Left hindlimb (tissue), 1 donor: ENCODE results near the gene DNER.
"Not testable (repeated sequence)": the region's sequence is repeated elsewhere in the genome, so short reads cannot be mapped to it uniquely, and the experiment has no call there.

Source experiments
- DNase-seq: peaks from one replicate; pipeline ENCODE4 v3.0.0-alpha.2; 2018

Gene DNER

DNA sequence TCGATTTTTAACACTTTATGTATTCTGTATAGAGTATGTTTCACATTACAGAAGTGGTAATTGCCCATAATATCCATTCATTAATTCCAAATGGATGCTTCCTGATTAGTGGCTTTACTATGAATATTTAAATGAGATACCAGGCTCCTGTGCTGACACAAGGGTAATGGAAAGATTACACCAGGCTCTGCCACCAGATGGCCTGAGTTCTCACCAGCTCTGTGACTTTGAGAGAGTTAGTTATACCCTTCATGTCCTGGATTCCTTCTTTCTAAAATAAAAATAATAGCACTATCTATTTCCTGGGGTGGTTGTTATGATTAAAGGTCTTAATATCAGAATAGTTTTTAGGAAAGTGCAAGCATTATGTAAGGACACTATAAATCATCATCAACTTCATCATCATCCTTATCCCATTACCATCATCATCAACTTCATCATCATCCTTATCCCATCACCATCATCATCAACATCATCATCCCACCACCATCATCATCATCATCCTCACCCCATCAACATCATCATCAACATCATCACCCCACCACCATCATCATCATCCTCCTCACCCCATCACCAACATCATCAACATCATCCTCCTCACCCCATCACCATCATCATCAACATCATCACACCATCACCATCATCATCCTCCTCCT lies 151.8 kb downstream of the DNER start:
- DNase-seq = no peak

DNA sequence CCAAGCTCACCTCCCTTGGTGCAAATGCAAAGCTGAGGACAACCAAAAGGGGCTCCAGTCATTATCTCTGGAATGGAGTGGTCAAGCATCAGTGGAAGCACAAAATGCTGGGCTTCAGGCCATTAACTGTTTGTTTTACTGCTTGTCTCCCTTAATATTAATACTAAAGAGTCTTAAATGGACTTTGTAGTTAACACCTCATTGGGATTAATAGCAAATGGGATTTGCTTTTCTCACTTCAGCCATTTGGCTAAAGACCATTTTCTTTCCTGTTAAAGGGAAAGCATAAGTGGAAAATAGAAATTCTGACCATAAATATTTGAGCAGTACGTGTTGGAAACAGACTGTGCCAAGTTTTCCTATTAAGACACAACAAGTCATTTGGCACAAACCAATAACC lies 154.4 kb downstream of the DNER start:
- DNase-seq = no peak

DNA sequence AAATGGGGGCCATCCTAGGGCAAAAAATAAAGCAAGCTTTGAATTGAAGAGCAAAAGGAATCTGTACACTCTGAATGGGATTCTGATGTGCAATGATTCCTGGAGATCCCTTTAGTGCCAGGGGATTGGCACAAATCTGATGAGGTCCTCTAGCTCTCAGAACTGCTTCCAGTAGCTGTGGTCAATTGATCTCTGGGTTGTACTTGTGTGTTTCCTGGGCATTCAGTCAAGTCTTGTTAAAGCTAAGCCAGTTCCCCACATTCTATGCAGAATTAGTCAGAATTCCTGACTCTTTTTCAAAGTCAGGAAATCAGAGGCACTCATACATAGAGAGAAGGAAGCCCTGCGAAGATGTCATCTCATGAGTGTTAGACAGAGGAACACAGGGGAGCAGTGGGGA lies 161.3 kb downstream of the DNER start:
- no peak for DNase-seq

DNA sequence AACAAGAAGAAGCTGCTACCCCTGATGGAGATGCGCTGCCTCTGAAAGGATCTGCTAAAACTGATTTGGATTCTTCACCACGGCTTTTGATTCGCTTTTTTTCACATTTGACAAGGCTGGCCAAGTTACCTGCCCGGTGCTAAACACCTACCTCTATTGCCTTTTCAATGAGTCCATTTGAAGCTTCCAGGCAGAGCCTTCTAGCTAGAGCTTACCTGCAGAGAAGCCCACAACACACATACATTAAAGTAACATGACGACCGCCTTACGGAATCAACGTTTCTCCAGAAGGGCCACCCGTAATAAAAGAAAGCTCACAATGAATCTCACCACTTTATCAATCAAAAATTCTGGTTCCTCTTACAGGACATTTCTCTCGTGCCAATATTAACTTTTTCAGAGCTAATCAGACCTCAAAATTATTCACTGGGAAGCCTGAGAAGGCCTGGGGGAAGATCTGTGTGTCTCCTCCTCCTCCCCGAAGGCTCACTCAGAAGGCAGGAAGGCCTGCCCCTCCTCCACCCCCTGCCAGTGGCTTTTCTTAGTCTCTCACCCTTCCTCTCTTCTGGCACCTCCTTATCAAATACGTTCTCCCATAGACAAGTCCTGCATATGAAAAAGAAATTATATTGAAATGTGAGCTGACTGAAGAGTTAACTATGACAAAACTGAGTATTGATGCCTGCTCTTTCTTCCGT lies 171.0 kb downstream of the DNER start:
- no peak for DNase-seq

DNA sequence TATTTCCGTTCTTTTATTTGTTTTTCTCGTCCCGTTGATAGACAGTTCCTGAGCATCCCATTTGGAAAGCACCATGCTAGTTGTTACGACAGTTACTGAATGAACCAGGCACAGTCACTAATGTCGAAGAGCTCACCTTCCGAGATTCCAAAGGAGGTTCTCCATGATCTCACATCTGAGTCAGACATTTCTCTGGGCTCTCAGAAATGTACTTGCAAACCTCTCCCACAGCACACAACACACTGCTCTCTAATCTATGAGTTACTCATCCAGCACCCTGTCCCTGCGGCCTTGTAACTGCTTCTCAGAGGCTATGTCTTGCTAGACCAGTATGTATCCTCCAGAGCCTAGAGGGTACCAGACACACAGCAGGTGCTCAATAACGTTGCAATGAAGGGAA lies 174.7 kb downstream of the DNER start:
- no peak for DNase-seq

DNA sequence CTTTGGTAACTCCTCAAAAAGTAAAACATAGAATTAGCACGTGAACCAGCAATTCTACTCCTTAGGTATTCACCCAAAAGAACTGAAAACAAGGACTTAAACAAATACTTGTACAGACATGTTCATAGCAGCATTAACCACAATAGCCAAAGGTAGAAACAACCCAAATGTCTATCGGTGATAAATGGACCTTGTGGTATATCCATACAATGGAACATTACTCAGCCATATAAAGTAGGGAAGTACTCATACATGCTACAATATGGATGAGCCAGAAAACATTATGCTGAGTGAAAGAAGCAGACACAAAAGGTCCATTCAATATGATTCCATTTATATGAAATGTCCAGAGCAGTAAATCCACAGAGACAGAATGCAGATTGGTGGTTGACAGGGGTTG lies 182.8 kb downstream of the DNER start:
- DNase-seq = no peak

DNA sequence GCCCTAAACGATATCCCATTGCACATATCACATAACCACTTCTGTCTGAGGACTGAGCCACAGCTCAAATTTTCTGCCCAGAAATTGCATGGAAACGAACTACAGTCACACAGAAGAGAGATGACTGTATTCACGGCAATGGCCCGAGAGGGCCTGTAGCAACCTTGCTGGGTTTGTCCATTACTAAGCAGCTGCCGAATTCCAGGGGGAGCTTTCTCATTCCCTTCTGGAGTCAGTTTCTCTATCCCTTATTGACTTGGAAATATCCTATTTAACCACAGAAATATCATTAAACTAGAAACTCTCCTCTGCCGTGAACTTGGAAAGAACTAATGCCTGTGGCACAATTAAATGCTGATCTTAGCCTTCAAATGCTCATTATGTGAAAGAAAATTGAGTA lies 183.9 kb downstream of the DNER start:
- DNase-seq = no peak

DNA sequence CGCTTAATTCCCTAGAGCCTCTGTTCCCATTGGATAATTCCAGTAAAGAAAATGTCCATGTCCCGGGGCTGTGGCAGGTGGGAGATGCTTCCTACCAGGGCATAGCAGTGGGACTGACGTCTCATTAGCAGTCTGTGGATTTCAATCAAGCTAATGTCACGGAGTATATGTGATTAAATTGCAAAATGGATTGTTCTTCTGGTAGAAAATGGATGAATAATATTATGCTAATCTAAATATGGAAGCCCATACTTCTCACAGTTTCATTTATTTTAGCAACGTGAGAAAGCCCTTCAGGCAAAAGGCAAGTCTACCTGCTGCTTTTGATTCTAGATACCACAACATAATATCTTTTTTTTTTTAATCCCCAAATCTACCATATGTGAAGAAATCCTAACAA lies 185.5 kb downstream of the DNER start:
- no peak for DNase-seq

DNA sequence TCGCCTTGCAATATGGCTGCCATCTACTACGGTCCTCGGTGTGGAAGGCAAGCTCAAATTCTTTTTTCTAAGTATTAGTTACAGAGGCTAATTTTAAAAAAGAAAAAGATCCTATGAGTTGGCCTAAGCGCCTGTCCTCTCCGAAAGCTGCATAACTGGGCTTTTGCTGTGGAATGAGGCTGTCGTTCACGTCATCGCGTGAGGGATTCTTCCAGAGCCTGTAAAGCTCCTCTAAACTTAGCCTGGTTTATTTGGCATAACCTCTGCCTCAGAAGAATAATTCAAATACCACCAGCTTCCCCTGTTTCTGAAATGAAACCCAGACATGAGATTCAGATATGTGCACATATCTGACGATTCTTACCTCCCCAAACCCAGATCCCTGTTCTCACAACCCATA lies 187.4 kb downstream of the DNER start:
- DNase-seq = no peak

DNA sequence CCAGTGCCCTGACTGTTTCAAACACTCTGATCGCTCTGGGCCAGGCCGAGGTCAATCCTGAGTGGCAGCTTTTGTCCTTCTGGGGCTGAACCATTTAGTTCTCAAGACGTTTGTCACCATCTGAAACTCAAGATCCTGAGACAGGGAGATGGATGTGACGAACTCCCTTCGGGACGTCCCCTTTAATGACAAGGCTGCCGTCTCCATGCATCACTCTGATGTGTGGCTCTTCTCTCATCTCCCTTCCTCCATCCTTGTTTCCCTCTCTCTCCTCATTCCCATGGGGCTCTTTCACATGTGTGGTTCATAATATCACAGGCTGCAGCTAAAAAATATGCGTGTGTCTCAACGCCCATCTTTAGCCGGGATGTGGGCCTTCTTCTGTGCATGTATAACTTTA lies 189.6 kb downstream of the DNER start:
- DNase-seq = no peak

DNA sequence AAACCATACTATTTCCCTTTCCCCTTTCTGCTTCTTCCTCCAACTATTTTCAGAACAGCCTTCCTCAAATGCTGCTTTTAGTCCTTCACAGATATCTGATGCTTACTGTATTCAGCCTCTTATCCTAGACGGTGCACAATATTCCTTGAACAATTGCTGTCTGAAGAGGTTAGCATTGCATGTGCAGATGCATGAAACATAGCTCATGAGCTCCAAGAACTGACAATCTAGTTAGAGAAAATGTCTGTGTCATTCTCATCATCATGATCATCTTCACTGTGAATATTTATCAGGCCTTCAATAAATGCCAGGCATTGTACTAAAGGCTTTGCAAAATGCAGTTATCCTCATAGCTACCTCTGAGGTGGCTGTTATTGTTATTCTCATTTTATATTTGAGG lies 190.7 kb downstream of the DNER start:
- no peak for DNase-seq

DNA sequence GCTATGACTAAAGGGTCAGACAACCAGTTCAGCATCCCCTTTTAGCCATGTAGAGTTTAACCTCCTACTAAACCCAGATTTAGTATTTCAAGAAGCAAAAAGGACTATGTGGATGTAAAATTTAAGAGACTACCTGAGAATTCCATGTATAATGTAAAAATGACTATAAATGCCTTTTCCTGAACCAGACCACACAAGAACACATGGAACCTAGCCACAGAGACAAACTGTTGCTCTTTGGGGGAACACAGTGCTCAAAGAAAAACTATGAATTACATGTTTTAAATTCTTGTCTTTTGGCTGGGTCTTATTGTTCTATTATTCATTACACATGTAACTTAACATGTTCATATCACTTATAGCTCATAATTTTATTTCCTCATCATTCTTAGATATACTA lies 192.8 kb downstream of the DNER start:
- DNase-seq = no peak

DNA sequence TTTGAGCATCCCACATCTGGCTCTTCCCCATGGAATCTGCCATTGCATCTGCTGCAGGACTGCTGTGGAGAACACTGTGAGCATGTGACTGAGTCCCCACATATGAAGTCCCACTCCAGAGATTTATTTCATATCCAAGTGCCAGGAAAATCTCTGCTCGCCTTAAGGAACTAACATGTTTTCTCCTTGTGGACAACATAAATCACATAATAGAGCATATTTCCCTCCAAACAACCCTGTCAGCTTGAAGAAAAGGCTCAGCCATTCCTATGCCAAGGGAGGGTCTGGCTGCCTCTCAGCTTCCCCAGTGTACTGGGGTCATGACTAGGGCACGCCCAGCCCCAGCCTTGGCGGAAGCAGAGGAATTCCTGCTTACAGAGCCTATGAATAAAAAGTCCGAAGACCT lies 193.7 kb downstream of the DNER start:
- DNase-seq = peak; percentile 85

DNA sequence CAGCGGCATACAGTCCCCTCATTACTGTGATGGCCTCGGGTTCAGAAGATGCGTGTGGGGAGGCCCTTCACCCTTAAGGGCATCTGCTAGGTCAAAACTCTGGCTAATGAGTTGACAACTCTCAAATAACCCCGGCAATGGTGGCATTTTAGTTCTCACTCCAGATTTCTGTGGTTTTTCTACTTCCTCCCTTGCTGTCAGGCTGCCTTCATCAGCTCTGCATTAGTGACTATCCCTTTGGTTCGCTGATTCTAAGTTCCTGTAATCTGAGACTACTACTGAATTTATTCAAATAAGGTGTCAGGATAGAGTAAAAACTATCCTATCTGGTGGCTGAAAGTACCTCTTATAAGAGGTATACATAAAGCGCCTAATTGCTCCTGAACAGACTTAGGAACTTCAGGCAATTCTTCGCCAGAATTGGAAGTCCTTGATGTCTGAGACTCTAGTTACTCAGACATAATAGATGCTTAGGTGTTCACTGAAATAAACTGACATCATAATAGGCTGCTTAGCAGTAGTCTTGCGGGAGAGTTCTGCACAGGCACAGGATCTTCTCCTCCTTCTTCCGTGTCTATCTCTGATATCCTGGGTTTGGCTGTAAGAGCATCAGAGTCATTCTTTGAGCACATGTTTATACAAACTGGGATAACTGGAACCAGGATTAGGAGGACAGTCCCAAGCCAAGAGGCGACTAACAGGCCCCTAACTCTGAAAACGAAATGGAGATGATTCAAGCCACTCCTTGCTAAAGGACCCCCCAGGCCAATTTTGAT lies 194.5 kb downstream of the DNER start:
- DNase-seq = no peak

DNA sequence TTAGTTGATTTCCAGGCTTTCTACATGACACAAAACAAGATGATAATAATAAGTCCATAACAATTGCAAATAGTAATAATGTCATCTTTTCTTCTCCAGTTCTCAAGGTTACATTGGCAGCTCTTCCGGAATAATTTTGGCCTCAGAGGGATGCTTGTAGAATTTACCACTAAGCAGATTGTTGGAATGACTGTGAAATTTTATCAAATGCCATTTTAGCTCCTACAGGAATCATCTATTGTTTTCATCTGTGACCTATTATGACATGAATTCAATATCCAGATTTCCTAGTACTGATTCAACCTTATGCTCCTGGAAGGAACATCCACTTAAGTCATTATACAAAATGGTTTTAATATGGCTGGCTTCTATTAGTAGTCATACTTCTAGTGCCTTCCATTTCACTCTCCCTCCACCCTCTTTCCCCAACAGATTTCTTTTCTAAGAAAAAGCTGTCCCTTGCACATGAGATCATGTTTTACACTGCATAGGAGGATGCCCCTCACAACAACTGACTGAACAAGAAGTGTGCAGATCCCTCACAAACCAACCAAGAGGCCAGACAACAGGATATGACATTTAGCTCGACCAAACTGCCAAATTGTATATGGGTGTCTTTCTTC lies 200.0 kb downstream of the DNER start:
- no peak for DNase-seq

DNA sequence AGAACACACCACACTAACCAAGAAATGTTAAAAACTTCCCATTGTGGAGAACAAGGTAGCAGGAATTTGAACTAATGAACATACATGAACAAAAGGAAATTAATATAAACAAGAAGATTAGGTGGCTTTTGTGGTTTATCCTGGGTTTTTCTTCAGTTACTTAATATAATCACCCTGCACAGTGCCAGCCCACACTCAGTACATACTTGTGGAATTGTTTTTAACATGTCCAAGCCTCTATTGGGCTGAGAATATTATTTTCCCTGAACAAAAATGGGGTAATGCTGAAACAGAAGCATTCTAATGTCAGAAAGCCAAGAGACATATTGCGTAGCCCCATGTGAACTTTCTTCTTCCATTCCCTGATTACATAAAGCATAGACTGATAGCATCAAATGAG lies 202.8 kb downstream of the DNER start:
- no peak for DNase-seq

DNA sequence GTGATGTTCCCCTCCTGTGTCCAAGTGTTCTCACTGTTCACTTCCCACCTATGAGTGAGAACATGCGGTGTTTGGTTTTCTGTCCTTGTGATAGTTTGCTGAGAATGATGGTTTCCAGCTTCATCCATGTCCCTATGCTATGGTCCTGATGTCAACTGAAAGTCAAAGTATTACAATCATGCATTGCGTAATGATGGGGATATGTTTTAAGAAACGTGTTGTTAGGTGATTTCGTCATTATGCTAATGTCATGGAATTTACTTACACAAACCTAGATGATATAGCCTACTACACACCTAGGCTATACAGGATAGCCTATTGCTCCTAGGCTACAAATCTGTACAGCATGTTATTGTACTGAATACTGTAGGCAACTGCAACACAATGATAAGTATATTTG lies 207.7 kb downstream of the DNER start:
- not testable (repeated sequence) for DNase-seq

DNA sequence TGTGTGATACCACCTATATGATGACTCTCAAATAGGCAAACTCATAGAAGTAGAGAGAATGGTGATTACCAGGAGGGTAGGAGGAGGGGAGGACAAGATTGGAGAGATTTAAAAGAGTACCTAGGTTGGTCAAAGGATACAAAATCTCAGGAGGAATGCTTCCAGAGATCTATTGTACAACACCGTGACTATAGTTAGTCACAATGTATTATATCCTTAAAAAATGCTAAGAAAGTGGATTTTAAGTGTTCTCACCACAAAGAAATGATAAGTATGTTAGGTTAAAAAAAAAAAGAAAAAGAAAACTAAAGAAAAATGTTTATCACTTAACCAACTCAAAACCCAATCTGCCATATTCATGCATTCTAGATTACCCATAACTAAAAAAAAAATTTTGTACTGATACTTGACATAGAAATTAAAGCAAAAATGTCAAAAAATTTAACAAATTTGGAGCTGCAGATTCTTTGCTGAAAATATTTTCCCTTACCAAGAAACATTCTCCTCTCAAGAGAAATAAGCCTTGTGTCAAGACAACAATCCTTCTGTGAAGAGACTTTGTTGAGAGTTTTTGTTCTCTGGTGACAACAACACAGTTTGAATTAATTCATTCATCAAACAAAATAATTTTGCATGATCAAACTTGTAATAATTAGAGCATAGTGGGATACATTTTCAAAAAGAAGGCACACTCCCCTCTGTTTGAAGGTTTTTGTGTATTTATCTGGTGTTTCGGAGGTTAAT lies 213.1 kb downstream of the DNER start:
- no peak for DNase-seq

DNA sequence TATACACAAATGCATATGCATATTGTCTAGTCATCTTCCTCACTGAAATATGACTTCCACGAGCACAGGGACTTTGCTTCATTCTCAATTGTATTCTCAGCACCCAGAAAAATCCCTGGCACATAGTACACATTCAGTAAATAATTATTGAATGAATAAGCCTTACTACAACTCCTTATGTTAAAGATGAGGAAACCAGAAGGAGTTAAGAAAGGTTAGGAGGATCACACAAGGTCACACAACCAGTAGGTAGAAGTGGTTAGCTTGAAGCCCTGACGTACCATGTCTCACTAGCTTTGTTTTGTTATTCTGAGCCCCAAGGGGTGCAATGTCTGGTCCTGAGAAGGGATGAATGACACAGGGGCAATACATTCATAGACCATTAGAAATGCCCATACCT lies 222.3 kb downstream of the DNER start:
- DNase-seq = no peak

DNA sequence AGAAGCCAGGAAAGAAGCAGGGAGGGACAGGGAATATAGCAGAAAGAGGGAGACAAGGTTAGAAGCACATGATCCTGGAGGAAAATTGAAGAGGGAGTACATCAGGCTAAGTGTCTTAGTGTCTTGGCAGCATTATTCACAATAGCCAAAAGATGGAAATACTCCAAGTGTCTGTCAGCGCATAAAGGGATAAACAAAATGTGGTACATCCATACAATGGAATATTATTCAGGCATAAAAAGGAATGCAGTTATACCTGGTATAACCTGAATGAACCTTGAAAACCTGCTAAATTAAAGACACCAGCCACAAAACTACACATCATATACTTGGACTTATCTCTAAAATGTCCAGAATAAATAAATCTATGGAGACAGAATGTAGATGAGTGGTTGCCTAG lies 224.2 kb downstream of the DNER start:
- no peak for DNase-seq

DNA sequence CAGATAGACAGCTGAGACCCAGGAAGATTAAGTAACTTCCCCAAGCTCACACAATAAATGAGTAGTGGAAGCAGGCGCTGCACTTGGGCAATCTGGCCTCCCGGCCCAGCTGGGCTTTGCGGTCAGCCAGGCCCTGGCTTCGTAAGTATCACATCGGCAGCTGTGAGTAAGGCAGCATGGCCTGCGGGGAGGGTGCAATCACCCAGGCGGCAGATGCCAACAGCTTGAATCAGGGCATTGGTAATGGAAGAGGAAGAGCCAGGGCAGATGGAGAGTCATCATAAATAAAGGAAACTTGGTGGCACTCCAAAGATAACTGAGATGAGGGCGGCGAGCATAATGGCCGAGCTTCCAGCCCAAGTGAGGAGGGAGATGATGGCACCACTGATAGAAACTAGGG lies 225.3 kb downstream of the DNER start:
- no peak for DNase-seq

DNA sequence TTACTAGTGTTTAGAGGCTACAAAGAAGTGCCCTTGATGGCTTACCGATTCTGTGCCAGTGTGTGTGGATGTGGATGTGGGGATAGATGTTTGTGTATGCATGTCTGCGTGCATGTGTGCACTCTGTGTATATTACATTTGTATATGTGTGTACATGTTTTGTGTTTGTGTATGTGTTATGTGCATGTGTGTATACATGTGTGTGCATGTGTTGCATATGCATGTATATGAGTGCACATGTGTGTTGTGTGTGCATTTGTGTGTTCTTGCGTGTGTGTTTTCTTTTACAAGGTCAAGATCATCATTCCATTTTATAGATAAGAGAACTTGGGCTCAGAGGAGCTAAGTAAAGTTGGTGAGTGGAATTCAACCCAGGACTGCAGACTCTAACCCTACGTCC lies 226.1 kb downstream of the DNER start:
- no peak for DNase-seq

DNA sequence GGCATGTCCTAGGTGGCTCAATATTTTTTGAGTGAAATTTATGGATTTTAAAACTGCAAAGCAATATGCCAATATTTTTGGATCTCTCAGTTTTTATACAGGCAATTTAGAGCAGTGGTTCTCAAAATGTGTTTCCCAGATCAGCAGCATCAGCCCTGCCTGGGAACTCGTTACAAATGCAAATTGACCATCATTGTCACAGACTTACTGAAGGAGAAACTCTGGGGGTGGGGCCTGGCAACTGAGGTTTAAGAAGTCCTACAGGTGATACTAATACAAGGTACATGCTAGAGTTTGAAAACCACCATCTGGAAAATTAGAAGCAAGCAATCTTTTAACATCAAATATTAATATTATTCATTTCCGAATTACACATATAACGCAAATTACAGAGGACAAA lies 227.7 kb downstream of the DNER start:
- no peak for DNase-seq
